ENCODE data around the gene SACS. TPM values are rescaled to one million over a fixed set of nuclear protein-coding genes. Genes with fewer than 3 reads are reported as not detected.

The SACS gene
- total and polyA plus RNA-seq, 2 of the 8 experiments (the other 6 are each of a cell fraction or from before 2014, with no cell fraction given), result 11.0 to 54.2 TPM

DNA sequence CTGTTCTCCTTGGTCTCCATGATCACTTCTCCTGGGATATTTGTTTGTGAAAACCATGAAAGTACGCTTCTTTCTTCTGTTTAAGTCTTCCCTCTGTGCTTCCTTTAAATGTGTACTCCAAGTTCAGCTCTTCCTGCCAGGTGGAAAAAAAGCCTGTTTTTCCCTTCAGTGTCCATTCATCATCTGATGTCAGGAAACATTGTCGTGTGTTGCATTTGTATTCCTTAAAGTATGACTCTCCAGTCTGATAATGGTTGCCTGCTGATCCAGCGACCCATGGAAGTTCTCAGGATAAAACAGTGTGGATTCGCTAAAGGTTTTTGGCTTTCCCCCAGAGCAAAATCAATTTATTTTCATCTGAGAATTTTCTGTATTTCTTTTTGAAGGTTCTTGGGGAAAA lies 22.3 kb downstream of the SACS start:
- peak overlapping the region; percentile 21 for H3K4ac ChIP-seq (replicated peaks; ENCODE audit: insufficient read length, low read depth, low read length)
- no peaks in the 10 kb centered on the region for H4K20me1 ChIP-seq (replicated peaks in 1 of 2; ENCODE audit: control insufficient read depth in 1 of 2, insufficient read depth in 2 of 2, low read length in 2 of 2)
- no peak overlapping the region for H2AK5ac ChIP-seq (ENCODE audit: low read depth, low read length)
- H2BK15ac ChIP-seq (ENCODE audit: low read length), result no peak overlapping the region
- 84% methylated on average over 4 of the region's 4 CpGs; no CpG with 5 or more reads in 1 of the 2 experiments for WGBS, 2 experiments (ENCODE audit: extremely low coverage in 1 of 2, insufficient coverage in 1 of 2, insufficient read length in 1 of 2, insufficient replicate concordance in 2 of 2, low coverage in 1 of 2, low lambda C conversion rate in 2 of 2, missing lambda C conversion rate in 1 of 2)
- 0 out of 2 replicates have a peak, but pooled peaks cover 2% of the 10 kb centered on the region for H3K79me1 ChIP-seq (ENCODE audit: low read depth, low read length)
- H3K27me3 ChIP-seq (replicated peaks in 1 of 4; ENCODE audit: control insufficient read depth in 3 of 4, extremely low read depth in 1 of 4, insufficient read depth in 3 of 4, low read length in 3 of 4), result no peaks in the 10 kb centered on the region
- no peak overlapping the region for H3K4me3 ChIP-seq (ENCODE audit: extremely low read depth in 1 of 4, insufficient read depth in 2 of 4, low read depth in 3 of 4, low read length in 4 of 4)
- CTCF ChIA-PET (ENCODE audit: partially characterized antibody), result no interaction called here
- no peak overlapping the region for H4K5ac ChIP-seq (ENCODE audit: insufficient read length, low read depth, low read length)
- H3K23ac ChIP-seq (ENCODE audit: insufficient read length), result no peak overlapping the region
- POLR2A ChIA-PET (ENCODE audit: partially characterized antibody), result no interaction called here
- FAIRE-seq, result peak; percentile 28
- no peak overlapping the region for H3K18ac ChIP-seq (ENCODE audit: extremely low read depth, low read length)
- peaks cover 0 to 6% (median 4%) of the 10 kb centered on the region in 4 experiments; a peak in 3 of 7 replicates for H3K4me1 ChIP-seq (replicated peaks in 1 of 4; ENCODE audit: control insufficient read depth in 3 of 4, insufficient read depth in 4 of 4, low read length in 3 of 4)
- H3K9me3 ChIP-seq (ENCODE audit: insufficient read depth in 2 of 2, low read depth in 1 of 2, low read length in 1 of 2), result no peaks in the 10 kb centered on the region
- H3K14ac ChIP-seq (ENCODE audit: insufficient read length), result no peak overlapping the region
- H2BK12ac ChIP-seq (ENCODE audit: low read depth, low read length), result no peak overlapping the region
- H4K8ac ChIP-seq (ENCODE audit: extremely low read depth, insufficient read depth, low read length), result no peak overlapping the region
- no peak overlapping the region for H3K9ac ChIP-seq (replicated peaks in 1 of 4; ENCODE audit: extremely low read depth in 1 of 4, low read depth in 3 of 4, low read length in 3 of 4)
- H4K91ac ChIP-seq (replicated peaks; ENCODE audit: insufficient read length, low read length), result no peak overlapping the region
- no peak overlapping the region for H2BK120ac ChIP-seq (replicated peaks; ENCODE audit: low read depth, low read length)
- no peaks in the 10 kb centered on the region for H3K23me2 ChIP-seq (ENCODE audit: low read depth, low read length)
- no peak overlapping the region for H2AFZ ChIP-seq (ENCODE audit: low read length)
- H2BK5ac ChIP-seq (ENCODE audit: low read depth, low read length), result no peak overlapping the region
- no peak overlapping the region for H2BK20ac ChIP-seq (ENCODE audit: low read length)
- peaks cover 0 to 10% of the 10 kb centered on the region in 2 experiments; a peak in 1 of 4 replicates for H3K79me2 ChIP-seq (ENCODE audit: control insufficient read depth in 1 of 2, insufficient read depth in 2 of 2, low read length in 2 of 2)
- H3K36me3 ChIP-seq (ENCODE audit: control insufficient read depth in 2 of 4, insufficient read depth in 4 of 4, low read length in 3 of 4), result peaks cover 0 to 5% (median 0%) of the 10 kb centered on the region in 4 experiments; a peak in 1 of 8 replicates
- H3K56ac ChIP-seq (replicated peaks; ENCODE audit: insufficient read length, low read depth, low read length), result no peak overlapping the region
- no peak overlapping the region for H3K4me2 ChIP-seq (ENCODE audit: insufficient read depth in 1 of 2, low read depth in 2 of 2, low read length in 2 of 2)
- DNase-seq (ENCODE audit: low read depth in 1 of 2, low spot score in 2 of 2), result no peak
- H3K27ac ChIP-seq (ENCODE audit: low read depth, low read length), result no peak overlapping the region
- no peak for TF ChIP-seq HDAC2 (IDR thresholded peaks at IDR 0.05; ENCODE audit: borderline replicate concordance in 1 of 2, low read depth in 2 of 2, low read length in 2 of 2)
- TF ChIP-seq JUND (IDR thresholded peaks at IDR 0.05; ENCODE audit: low read length), result no peak
- TF ChIP-seq TEAD4 (IDR thresholded peaks at IDR 0.05; ENCODE audit: low read depth, low read length), result no peak
- TF ChIP-seq GABPA (IDR thresholded peaks at IDR 0.05; ENCODE audit: borderline replicate concordance, insufficient read depth, low read length), result no peak
- TF ChIP-seq CREB1 (IDR thresholded peaks at IDR 0.05), result no peak

Data from H1 (cell line).